Fibroblast of villous mesenchyme (primary cell): Measurements from ENCODE around the gene MAP3K1. TPM values are rescaled to one million over a fixed set of nuclear protein-coding genes. Genes with fewer than 3 reads are reported as not detected.

Source experiments
- DNase-seq: peaks from one replicate; pipeline ENCODE4 v3.0.0-alpha.2; 2010; ENCODE audit warnings: low read depth
- H3K4me3 ChIP-seq: 2 replicates; pipeline ENCODE4 v1.5.1; 2011; ENCODE audit warnings: low read depth, mild to moderate bottlenecking, low read length
- total RNA-seq: library from RNA; depleted of rRNA; stranded (reverse); fragments of >200 nt; gene quantifications from 2 replicates; pipeline ENCODE4 v1.2.3, GENCODE V29; 2012
- TF ChIP-seq, protein P1 (sequence below): IDR thresholded peaks from 2 replicates; pipeline ENCODE4 v1.5.1; 2012; ENCODE audit warnings: low read depth, mild to moderate bottlenecking, low read length; ENCODE audit not compliant: insufficient read depth

The MAP3K1 gene
- total RNA-seq, 1 donor, result 9.5 TPM

DNA sequence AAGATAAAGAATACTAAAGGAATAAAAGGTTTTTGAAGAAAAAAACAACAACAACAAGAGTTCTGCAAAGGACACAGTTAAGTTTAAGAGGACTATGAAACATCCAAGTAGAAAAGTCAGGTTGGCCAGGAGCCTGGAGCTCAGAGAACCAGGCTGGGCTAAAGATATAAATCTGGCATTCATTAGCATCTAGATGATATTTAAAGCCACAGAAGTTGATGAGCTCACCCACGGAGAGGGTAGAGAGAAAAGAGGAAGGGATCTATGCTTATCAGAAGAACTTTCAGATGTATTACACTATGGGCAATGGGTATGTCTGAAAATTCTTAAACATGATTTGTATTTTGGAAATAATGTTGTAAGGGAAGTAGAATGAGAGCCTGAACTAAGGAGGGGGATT lies 126.6 kb downstream of the MAP3K1 start:
- TF ChIP-seq, protein P1, sequence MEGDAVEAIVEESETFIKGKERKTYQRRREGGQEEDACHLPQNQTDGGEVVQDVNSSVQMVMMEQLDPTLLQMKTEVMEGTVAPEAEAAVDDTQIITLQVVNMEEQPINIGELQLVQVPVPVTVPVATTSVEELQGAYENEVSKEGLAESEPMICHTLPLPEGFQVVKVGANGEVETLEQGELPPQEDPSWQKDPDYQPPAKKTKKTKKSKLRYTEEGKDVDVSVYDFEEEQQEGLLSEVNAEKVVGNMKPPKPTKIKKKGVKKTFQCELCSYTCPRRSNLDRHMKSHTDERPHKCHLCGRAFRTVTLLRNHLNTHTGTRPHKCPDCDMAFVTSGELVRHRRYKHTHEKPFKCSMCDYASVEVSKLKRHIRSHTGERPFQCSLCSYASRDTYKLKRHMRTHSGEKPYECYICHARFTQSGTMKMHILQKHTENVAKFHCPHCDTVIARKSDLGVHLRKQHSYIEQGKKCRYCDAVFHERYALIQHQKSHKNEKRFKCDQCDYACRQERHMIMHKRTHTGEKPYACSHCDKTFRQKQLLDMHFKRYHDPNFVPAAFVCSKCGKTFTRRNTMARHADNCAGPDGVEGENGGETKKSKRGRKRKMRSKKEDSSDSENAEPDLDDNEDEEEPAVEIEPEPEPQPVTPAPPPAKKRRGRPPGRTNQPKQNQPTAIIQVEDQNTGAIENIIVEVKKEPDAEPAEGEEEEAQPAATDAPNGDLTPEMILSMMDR, result no peak
- peak; percentile 14 for DNase-seq
- no peak overlapping the region for H3K4me3 ChIP-seq

Other genes with a start within 250 kb of the MAP3K1 start
- gene SETD9, start 94.0 kb downstream of the MAP3K1 start, total RNA-seq, result 7.3 and 9.3 TPM in 2 replicates
- 18.4 and 28.9 TPM in 2 replicates for gene MIER3, start 136.6 kb downstream of the MAP3K1 start, total RNA-seq